Measurements from ENCODE around the gene CAMK1D.
A peak's percentile ranks its signal among the peaks of the same experiment; 100 is the strongest.

The CAMK1D gene

GRCh38 chr10:12602521-12602920 is 253.2 kb downstream of the CAMK1D start:
- peak; percentile 25 for DNase-seq

GRCh38 chr10:12603766-12604470 is 254.6 kb downstream of the CAMK1D start:
- no peak for DNase-seq

- DNase-seq: peak; percentile 79
Observed at GRCh38 chr10:12605580-12606405, 256.4 kb downstream of the CAMK1D start.

- DNase-seq: no peak
Observed at GRCh38 chr10:12606461-12606860, 257.1 kb downstream of the CAMK1D start.

GRCh38 chr10:12608761-12609160 is 259.4 kb downstream of the CAMK1D start:
- no peak for DNase-seq

GRCh38 chr10:12609435-12609834 is 260.1 kb downstream of the CAMK1D start:
- no peak for DNase-seq

- DNase-seq: no peak
Observed at GRCh38 chr10:12613136-12613535, 263.8 kb downstream of the CAMK1D start.

GRCh38 chr10:12614177-12614995 is 265.0 kb downstream of the CAMK1D start:
- no peak for DNase-seq

- no peak for DNase-seq
Observed at GRCh38 chr10:12615296-12616220, 266.2 kb downstream of the CAMK1D start.

GRCh38 chr10:12617191-12618175 is 268.1 kb downstream of the CAMK1D start:
- DNase-seq: peak; percentile 87

- DNase-seq: no peak
Observed at GRCh38 chr10:12622016-12622415, 272.7 kb downstream of the CAMK1D start.

- DNase-seq: no peak
Observed at GRCh38 chr10:12622691-12623090, 273.3 kb downstream of the CAMK1D start.

- no peak for DNase-seq
Observed at GRCh38 chr10:12625393-12626023, 276.2 kb downstream of the CAMK1D start.

GRCh38 chr10:12628153-12628552 is 278.8 kb downstream of the CAMK1D start:
- no peak for DNase-seq

GRCh38 chr10:12628964-12629766 is 279.8 kb downstream of the CAMK1D start:
- DNase-seq: no peak

- DNase-seq: no peak
Observed at GRCh38 chr10:12629767-12630165, 280.4 kb downstream of the CAMK1D start.

GRCh38 chr10:12631216-12631615 is 281.9 kb downstream of the CAMK1D start:
- no peak for DNase-seq

GRCh38 chr10:12631787-12632562 is 282.6 kb downstream of the CAMK1D start:
- DNase-seq: no peak
